Esophagus muscularis mucosa (tissue), 4 donors: ENCODE measurements around the gene ABCA2. TPM values are rescaled to one million over a fixed set of nuclear protein-coding genes. Genes with fewer than 3 reads are reported as not detected.

ENCODE experiments used
- DNase-seq: peaks from one replicate; pipeline ENCODE4 v3.0.0-alpha.2; 2017; ENCODE audit errors: extremely low spot score
- H3K27ac ChIP-seq, 4 donors: fragments of 200-600 bp; sonication (generic); replicated peaks in 1 of 4; 1 replicate in 3 of 4; 2 replicates in 1 of 4; pipeline ENCODE4 v1.5.1; 2016 to 2019; ENCODE audit warnings: mild to moderate bottlenecking in 1 of 4
- H3K27me3 ChIP-seq, 4 donors: fragments of 200-600 bp; sonication (generic); one replicate each; pipeline versions ENCODE4 v1.5.1 to v1.6.0; 2016 to 2019
- H3K36me3 ChIP-seq, 4 donors: fragments of 200-600 bp; sonication (generic); one replicate each; pipeline ENCODE4 v1.5.1; 2016 to 2019
- H3K4me1 ChIP-seq, 4 donors: fragments of 200-600 bp; sonication (generic); one replicate each; pipeline ENCODE4 v1.5.1; 2016 to 2019
- H3K4me3 ChIP-seq, 4 donors: fragments of 200-600 bp; sonication (generic); 1 replicate in 2 of 4; 2 replicates in 2 of 4; pipeline ENCODE4 v1.5.1; 2016 to 2019; ENCODE audit warnings: mild to moderate bottlenecking in 4 of 4, moderate library complexity in 1 of 4
- H3K9me3 ChIP-seq, 4 donors: fragments of 200-600 bp; sonication (generic); 1 replicate in 3 of 4; 2 replicates in 1 of 4; pipeline ENCODE4 v1.5.1; 2016 to 2019
- CTCF ChIP-seq, 3 experiments: fragments of 200-600 bp in 2 of 3; fragments of 450-650 bp in 1 of 3; sonication (generic) in 2 of 3; IDR thresholded peaks; one replicate each; pipeline ENCODE4 v1.5.1; 2017 to 2019; ENCODE audit warnings: antibody characterized with exemption in 3 of 3, mild to moderate bottlenecking in 2 of 3, moderate library complexity in 1 of 3
- EP300 ChIP-seq: sonication (generic); formaldehyde crosslinking; IDR thresholded peaks from one replicate; pipeline ENCODE4 v1.6.1; 2017; ENCODE audit warnings: antibody characterized with exemption
- POLR2A ChIP-seq: fragments of 450-650 bp; IDR thresholded peaks from one replicate; pipeline ENCODE4 v1.6.1; 2017; ENCODE audit warnings: antibody characterized with exemption, moderate library complexity, mild to moderate bottlenecking, low read depth
- POLR2AphosphoS5 ChIP-seq, 2 donors: sonication (generic); formaldehyde crosslinking; IDR thresholded peaks; one replicate each; pipeline ENCODE4 v1.6.1; 2017; ENCODE audit warnings: antibody characterized with exemption in 2 of 2
- WGBS: methylation state at CpG from one replicate; pipeline ENCODE4 v1.1.5; 2018; 5-methylcytosine and 5-hydroxymethylcytosine counted together
- intact Hi-C: fragments of 100-400 bp; cut with DNase I; formaldehyde crosslinking; loops from one replicate; pipeline ENCODE4 v1.15.1; 2023
- total RNA-seq, 4 donors: library from RNA; depleted of rRNA; stranded (reverse); fragments of >200 nt; gene quantifications; one replicate each; pipeline versions ENCODE4 v1.1.0 to v1.2.1, GENCODE V29; 2016

The ABCA2 gene
- total RNA-seq, 4 donors from 2014 or later, result 17.4 to 30.9 (median 21.6) TPM

- Histone ChIP-seq H3K9me3 (no peaks in the 10 kb centered on the region), H3K27me3 (peaks cover 0 to 36% (median 0%) of the 10 kb centered on the region in 4 donors), H3K4me3 (peak overlapping the region; percentile 54 to 68 (median 56)), H3K36me3 (no peaks in the 10 kb centered on the region), H3K27ac (peak overlapping the region in 3 of 4 donors; percentile 48 to 64 (median 52)), H3K4me1 (peaks cover 30 to 57% (median 48%) of the 10 kb centered on the region in 4 donors)
- TF ChIP-seq POLR2A (no peak), POLR2AphosphoS5 (IDR thresholded peaks at IDR 0.05) (no peak), EP300 (no peak), CTCF (IDR thresholded peaks at IDR 0.05) (no peak)
- intact Hi-C loops, result no loop called here
- WGBS, result no CpG with 5 or more reads among the region's 33 CpGs
- no peak for DNase-seq
Observed at GRCh38 chr9:136977649-136978072, 50.4 kb downstream of the ABCA2 start.

- WGBS, result 49% methylated on average over 3 of the region's 10 CpGs
- Histone ChIP-seq H3K27ac (peak within 1 kb of the TSS in 3 of 4 donors; percentile 48 to 64 (median 52)), H3K36me3 (no peaks in the 10 kb centered on the region), H3K9me3 (no peaks in the 10 kb centered on the region), H3K4me3 (peak within 1 kb of the TSS; percentile 54 to 68 (median 56)), H3K27me3 (peaks cover 0 to 34% (median 0%) of the 10 kb centered on the region in 4 donors), H3K4me1 (peaks cover 30 to 54% (median 46%) of the 10 kb centered on the region in 4 donors)
- TF ChIP-seq POLR2A (no peak), EP300 (no peak), POLR2AphosphoS5 (IDR thresholded peaks at IDR 0.05) (no peak), CTCF (IDR thresholded peaks at IDR 0.05) (no peak)
- intact Hi-C loops, result no loop called here
- no peak for DNase-seq
Observed at GRCh38 chr9:136977223-136977622, 50.8 kb downstream of the ABCA2 start, which contains the start of gene PTGDS. PTGDS (plus strand) TSS chr9:136977504; CDS start chr9:136977579, 75 bp downstream.

- Histone ChIP-seq H3K36me3 (no peaks in the 10 kb centered on the region), H3K9me3 (no peaks in the 10 kb centered on the region), H3K4me3 (no peak overlapping the region), H3K27ac (peak overlapping the region in 1 of 4 donors; percentile 33), H3K4me1 (peaks cover 30 to 47% (median 43%) of the 10 kb centered on the region in 4 donors), H3K27me3 (peaks cover 0 to 22% (median 0%) of the 10 kb centered on the region in 4 donors)
- WGBS, result 85% methylated on average over 6 of the region's 14 CpGs
- no peak for DNase-seq
- TF ChIP-seq POLR2AphosphoS5 (IDR thresholded peaks at IDR 0.05) (no peak), CTCF (IDR thresholded peaks at IDR 0.05) (peak in 1 of 3 experiments; percentile 14)
- intact Hi-C loops, result no loop called here
Observed at GRCh38 chr9:136975644-136976043, 52.4 kb downstream of the ABCA2 start.

GRCh38 chr9:136974817-136975535 is 53.1 kb downstream of the ABCA2 start:
- TF ChIP-seq CTCF (IDR thresholded peaks at IDR 0.05) (no peak), POLR2AphosphoS5 (IDR thresholded peaks at IDR 0.05) (no peak), POLR2A (no peak), EP300 (no peak)
- Histone ChIP-seq H3K4me1 (peaks cover 30 to 47% (median 40%) of the 10 kb centered on the region in 4 donors), H3K27me3 (peaks cover 0 to 29% (median 0%) of the 10 kb centered on the region in 4 donors), H3K4me3 (no peak overlapping the region), H3K9me3 (no peaks in the 10 kb centered on the region), H3K36me3 (no peaks in the 10 kb centered on the region), H3K27ac (peak overlapping the region in 2 of 4 donors; percentile 27 to 33)
- intact Hi-C loops, result no loop called here
- 63% methylated on average over 10 of the region's 15 CpGs for WGBS
- no peak for DNase-seq
